ENCODE data around the gene BRIP1.

Gene BRIP1

GRCh38 chr17:61757168-61757567, 106.2 kb downstream of the BRIP1 start:
- Mint-ChIP-seq H3K4me1 (ENCODE audit: low read depth) (peaks cover 4% of the 10 kb centered on the region), H3K36me3 (ENCODE audit: low read depth) (peaks cover 32% of the 10 kb centered on the region)

DNA sequence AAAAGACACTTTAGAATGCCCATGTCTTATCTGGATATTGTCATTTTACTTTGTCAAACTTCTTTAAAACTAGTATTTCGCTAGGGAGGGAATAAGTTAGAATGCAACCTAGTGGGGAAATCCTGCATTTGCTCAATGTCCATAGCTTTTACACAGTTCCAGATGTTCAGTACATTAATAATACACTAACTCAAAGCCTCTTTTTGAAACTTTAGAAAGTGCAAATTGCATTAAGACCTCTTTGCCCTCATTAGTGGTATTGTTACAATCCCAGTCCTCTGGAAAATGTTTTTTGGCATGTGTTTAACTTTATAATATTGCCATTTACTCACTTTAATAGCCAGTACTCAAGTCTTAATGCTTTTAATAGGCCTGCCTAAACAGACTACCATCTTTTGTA, 106.8 kb downstream of the BRIP1 start:
- Mint-ChIP-seq H3K27me3 (no peaks in the 10 kb centered on the region), H3K9me3 (no peaks in the 10 kb centered on the region), H3K4me1 (ENCODE audit: low read depth) (peaks cover 4% of the 10 kb centered on the region), H3K36me3 (ENCODE audit: low read depth) (peaks cover 27% of the 10 kb centered on the region), H3K4me3 (no peak overlapping the region), H3K27ac (no peak overlapping the region)
- DNase-seq: no peak

More at GRCh38 chr17:61757168-61757567, 106.2 kb downstream of the BRIP1 start:
- Mint-ChIP-seq H3K27me3 (no peaks in the 10 kb centered on the region), H3K9me3 (no peaks in the 10 kb centered on the region), H3K27ac (no peak overlapping the region), H3K4me3 (no peak overlapping the region)
- no peak for DNase-seq

DNA sequence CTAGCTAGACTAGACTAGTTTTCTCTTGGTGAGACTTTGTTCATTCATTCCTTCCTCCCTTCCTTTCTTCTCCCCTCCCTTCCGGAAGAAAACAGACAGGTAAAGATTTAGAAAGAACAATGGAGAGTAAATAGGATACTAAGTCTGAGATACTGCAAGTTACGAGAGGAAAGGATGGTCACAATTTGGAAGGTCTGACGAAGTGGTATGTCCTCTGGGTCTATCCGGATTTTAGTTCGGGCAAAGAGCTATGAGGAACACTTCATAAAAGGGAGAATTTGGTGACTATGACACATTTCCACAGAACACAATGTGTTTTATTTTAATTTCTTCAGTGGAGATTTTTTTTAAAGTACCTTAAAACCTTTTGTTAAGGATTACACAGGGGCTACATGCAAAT, 107.7 kb downstream of the BRIP1 start:
- Mint-ChIP-seq H3K27ac (no peak overlapping the region), H3K4me3 (no peak overlapping the region), H3K9me3 (no peaks in the 10 kb centered on the region), H3K4me1 (ENCODE audit: low read depth) (peaks cover 8% of the 10 kb centered on the region), H3K36me3 (ENCODE audit: low read depth) (peaks cover 19% of the 10 kb centered on the region), H3K27me3 (no peaks in the 10 kb centered on the region)
- no peak for DNase-seq

GRCh38 chr17:61755078-61755477, 108.2 kb downstream of the BRIP1 start:
- Mint-ChIP-seq H3K27ac (no peak overlapping the region), H3K4me1 (ENCODE audit: low read depth) (peaks cover 8% of the 10 kb centered on the region), H3K9me3 (no peaks in the 10 kb centered on the region), H3K36me3 (ENCODE audit: low read depth) (peaks cover 17% of the 10 kb centered on the region), H3K27me3 (no peaks in the 10 kb centered on the region), H3K4me3 (no peak overlapping the region)
- no peak for DNase-seq

GRCh38 chr17:61754124-61754523, 109.2 kb downstream of the BRIP1 start:
- Mint-ChIP-seq H3K36me3 (ENCODE audit: low read depth) (peaks cover 14% of the 10 kb centered on the region), H3K4me1 (ENCODE audit: low read depth) (peaks cover 8% of the 10 kb centered on the region), H3K9me3 (no peaks in the 10 kb centered on the region), H3K4me3 (no peak overlapping the region), H3K27ac (no peak overlapping the region), H3K27me3 (no peaks in the 10 kb centered on the region)
- no peak for DNase-seq

DNA sequence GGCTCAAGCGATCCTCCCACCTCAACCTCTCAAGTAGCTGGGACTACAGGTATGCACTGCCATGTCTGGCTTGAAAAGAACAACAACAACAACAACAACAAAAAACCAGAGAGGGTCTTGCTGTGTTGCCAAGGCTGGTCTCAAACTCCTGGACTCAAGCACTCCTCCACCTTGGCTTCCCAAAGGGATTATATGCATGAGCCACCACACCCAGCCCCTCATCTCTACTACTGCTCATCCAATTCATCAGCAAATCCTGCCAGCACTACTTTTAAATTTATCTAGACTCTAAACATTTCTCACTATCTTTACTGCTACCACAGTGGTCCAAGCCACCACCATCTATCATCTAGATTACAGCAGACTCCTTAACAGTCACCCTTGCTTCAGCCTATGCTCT, 109.6 kb downstream of the BRIP1 start:
- Mint-ChIP-seq H3K27me3 (no peaks in the 10 kb centered on the region), H3K4me3 (no peak overlapping the region), H3K4me1 (ENCODE audit: low read depth) (peaks cover 8% of the 10 kb centered on the region), H3K36me3 (ENCODE audit: low read depth) (peaks cover 11% of the 10 kb centered on the region), H3K27ac (no peak overlapping the region), H3K9me3 (no peaks in the 10 kb centered on the region)
- DNase-seq: no peak

- Mint-ChIP-seq H3K9me3 (peaks cover 4% of the 10 kb centered on the region), H3K36me3 (ENCODE audit: low read depth) (peaks cover 2% of the 10 kb centered on the region), H3K4me3 (no peak overlapping the region), H3K27me3 (no peaks in the 10 kb centered on the region), H3K27ac (no peak overlapping the region), H3K4me1 (ENCODE audit: low read depth) (peaks cover 4% of the 10 kb centered on the region)
- no peak for DNase-seq
Observed at GRCh38 chr17:61750656-61751055, 112.7 kb downstream of the BRIP1 start.

DNA sequence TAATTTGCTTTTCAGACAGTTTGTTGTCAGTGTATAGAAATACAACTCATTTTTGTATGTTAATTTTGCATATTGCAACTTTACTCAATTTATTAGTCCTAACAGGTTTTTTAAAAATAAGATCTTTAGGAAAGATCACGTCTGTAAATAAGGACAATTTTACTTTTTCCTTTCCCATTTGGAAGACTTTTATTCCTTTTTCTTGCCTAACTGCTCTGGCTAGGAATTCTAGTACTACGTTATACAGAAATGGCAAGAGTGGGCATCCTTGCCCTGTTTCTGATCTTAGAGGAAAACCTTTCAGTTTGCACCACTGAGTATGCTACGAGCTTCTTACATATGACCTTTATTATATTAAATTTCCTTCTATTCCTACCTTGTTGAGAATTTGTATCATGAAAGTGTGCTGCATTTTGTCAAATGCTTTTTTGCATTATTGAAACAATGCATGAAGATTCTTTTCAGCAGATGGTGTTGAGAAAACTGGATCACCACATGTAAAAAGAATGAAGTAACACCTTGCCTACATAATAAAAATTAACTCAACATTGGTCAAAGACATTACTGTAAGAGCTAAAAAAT, 113.4 kb downstream of the BRIP1 start:
- Mint-ChIP-seq H3K27ac (no peak overlapping the region), H3K27me3 (no peaks in the 10 kb centered on the region), H3K36me3 (ENCODE audit: low read depth) (peaks cover 5% of the 10 kb centered on the region), H3K4me3 (no peak overlapping the region), H3K9me3 (peaks cover 4% of the 10 kb centered on the region), H3K4me1 (ENCODE audit: low read depth) (peaks cover 4% of the 10 kb centered on the region)
- DNase-seq: no peak

DNA sequence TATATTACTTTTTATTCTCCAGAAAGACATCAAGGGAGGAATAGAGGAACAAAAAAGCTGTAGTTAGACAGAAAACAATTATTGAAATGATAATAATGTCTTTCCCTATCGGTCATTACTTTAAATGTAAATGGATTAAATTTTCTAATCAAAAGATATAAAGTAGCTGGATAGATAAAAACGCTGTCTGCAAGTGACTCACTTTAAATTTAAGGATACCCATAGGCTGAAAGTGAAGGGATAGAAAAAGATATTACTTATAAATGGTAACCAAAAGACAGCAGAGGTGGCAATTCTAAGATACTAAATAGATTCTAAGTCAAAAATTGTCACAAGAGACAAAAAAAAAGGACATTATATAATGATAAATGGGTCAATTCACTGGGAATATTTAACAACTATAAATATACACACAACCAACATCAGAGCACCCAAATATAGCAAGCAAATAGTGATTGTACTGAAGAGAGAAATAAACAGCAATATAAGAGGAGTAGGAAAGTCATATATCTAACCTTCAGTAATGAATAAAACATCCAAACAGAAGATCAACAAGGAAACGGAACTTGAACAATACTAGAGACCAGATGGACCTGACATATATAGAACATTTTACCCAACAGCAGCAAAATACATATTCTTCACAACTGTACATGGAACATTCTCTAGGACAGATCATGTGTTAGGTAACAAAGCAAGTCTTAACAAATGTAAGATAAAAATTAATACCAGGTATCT, 116.9 kb downstream of the BRIP1 start:
- H3K4me1 Mint-ChIP-seq (ENCODE audit: low read depth): peaks cover 4% of the 10 kb centered on the region
- H3K27me3 Mint-ChIP-seq: no peaks in the 10 kb centered on the region
- H3K27ac Mint-ChIP-seq: no peak overlapping the region
- H3K9me3 Mint-ChIP-seq: peaks cover 5% of the 10 kb centered on the region
- peaks cover 18% of the 10 kb centered on the region for H3K36me3 Mint-ChIP-seq (ENCODE audit: low read depth)
- no peak overlapping the region for H3K4me3 Mint-ChIP-seq
- no peak for DNase-seq

DNA sequence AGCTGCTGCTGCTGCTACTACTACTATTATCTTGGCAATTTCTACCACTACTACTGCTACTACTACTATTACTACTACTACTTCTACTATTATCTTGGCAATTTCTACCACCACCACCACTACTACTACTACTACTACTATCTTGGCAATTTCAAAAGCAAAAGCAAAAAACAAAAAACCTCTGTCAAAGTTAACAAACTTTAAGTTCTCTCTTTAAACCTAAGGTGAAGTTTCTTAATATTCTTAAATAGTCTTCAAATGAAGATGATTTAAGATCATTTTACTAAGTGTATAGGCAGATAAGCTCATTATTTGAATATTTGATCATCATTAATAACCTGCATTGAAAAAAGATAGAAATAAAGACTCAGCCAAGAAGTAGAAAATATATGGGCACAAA, 118.5 kb downstream of the BRIP1 start:
- DNase-seq: no peak
- peaks cover 8% of the 10 kb centered on the region for H3K9me3 Mint-ChIP-seq
- H3K27ac Mint-ChIP-seq: no peak overlapping the region
- H3K4me3 Mint-ChIP-seq: no peak overlapping the region
- H3K27me3 Mint-ChIP-seq: no peaks in the 10 kb centered on the region
- H3K36me3 Mint-ChIP-seq (ENCODE audit: low read depth): peaks cover 28% of the 10 kb centered on the region
- no peaks in the 10 kb centered on the region for H3K4me1 Mint-ChIP-seq (ENCODE audit: low read depth)

- Mint-ChIP-seq H3K4me1 (ENCODE audit: low read depth) (no peaks in the 10 kb centered on the region), H3K4me3 (no peak overlapping the region), H3K27me3 (no peaks in the 10 kb centered on the region), H3K27ac (no peak overlapping the region), H3K36me3 (ENCODE audit: low read depth) (peaks cover 33% of the 10 kb centered on the region), H3K9me3 (peaks cover 8% of the 10 kb centered on the region)
- no peak for DNase-seq
Observed at GRCh38 chr17:61744252-61744651, 119.1 kb downstream of the BRIP1 start.

DNA sequence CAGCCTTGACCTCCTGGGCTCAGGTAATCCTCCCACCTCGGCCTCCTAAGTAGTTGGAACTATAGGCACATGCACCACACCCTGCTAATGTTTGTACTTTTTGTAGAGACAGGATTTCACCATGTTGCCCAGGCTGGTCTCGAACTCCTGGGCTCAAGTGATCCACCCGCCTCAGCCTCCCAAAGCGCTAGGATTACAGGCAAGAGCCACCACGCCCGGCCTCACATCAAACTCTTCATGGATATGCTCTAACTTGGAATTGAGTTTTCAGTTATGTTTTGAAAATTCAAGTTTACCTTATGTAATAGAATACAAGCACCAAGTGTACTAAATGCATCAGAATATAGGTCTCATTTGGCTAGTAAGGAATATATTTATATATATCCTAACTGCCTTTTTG, 119.6 kb downstream of the BRIP1 start:
- peaks cover 8% of the 10 kb centered on the region for H3K9me3 Mint-ChIP-seq
- H3K27me3 Mint-ChIP-seq: no peaks in the 10 kb centered on the region
- H3K36me3 Mint-ChIP-seq (ENCODE audit: low read depth): peaks cover 38% of the 10 kb centered on the region
- H3K4me3 Mint-ChIP-seq: no peak overlapping the region
- no peak overlapping the region for H3K27ac Mint-ChIP-seq
- H3K4me1 Mint-ChIP-seq (ENCODE audit: low read depth): no peaks in the 10 kb centered on the region
- no peak for DNase-seq

GRCh38 chr17:61739002-61739401, 124.3 kb downstream of the BRIP1 start:
- Mint-ChIP-seq H3K9me3 (peaks cover 7% of the 10 kb centered on the region), H3K36me3 (ENCODE audit: low read depth) (peaks cover 44% of the 10 kb centered on the region), H3K4me3 (no peak overlapping the region), H3K27me3 (no peaks in the 10 kb centered on the region), H3K27ac (no peak overlapping the region), H3K4me1 (ENCODE audit: low read depth) (no peaks in the 10 kb centered on the region)
- no peak for DNase-seq

DNA sequence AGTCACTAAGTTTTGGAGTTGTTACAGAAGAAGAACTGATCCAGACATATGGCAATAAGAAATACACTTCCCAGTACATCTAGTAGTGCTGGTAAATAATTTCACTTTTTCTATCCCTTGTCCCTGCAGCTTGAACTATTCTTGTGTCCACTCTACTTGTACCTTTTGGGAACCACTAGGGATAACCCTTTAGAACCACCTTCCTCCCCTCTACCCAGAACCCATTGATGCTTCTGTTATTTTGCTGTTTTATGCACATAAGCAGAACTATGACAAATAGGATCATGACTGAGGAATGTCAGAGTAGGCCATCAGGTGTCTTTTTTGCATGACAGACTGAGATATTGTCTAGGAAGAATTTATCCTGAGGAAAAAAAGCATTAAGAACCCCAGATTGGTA, 125.1 kb downstream of the BRIP1 start:
- Mint-ChIP-seq H3K4me1 (ENCODE audit: low read depth) (no peaks in the 10 kb centered on the region), H3K36me3 (ENCODE audit: low read depth) (peaks cover 44% of the 10 kb centered on the region), H3K4me3 (no peak overlapping the region), H3K9me3 (peaks cover 7% of the 10 kb centered on the region), H3K27ac (no peak overlapping the region), H3K27me3 (no peaks in the 10 kb centered on the region)
- DNase-seq: no peak

DNA sequence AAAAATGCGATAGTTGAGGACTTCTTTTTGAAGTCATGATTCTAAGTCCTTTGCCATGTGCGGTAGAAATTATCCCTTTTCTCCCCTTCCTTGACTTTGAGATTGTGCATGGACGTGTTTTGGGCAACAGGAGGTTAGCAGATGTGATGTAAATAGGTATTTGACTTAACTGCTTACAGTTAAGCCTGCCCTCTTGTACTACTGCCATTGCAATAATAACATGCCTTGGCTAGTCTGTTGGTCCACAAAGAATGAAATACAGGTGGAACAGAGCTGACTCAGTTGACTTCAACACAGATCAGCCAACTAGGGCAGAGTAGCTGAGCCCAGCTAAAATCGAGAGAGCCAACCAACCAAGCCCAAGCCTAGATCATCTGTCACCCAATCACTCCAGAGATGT, 125.5 kb downstream of the BRIP1 start:
- H3K4me3 Mint-ChIP-seq: no peak overlapping the region
- peaks cover 7% of the 10 kb centered on the region for H3K9me3 Mint-ChIP-seq
- H3K4me1 Mint-ChIP-seq (ENCODE audit: low read depth): no peaks in the 10 kb centered on the region
- no peak for DNase-seq
- H3K27ac Mint-ChIP-seq: no peak overlapping the region
- no peaks in the 10 kb centered on the region for H3K27me3 Mint-ChIP-seq
- peaks cover 44% of the 10 kb centered on the region for H3K36me3 Mint-ChIP-seq (ENCODE audit: low read depth)

All from activated T-cell treated with anti-CD3 and anti-CD28 coated beads, Interleukin-2, amount 50 U/mL, for 24 hours (primary cell).